H1 (cell line): ENCODE results near the gene KSR2. TPM values are rescaled to one million over a fixed set of nuclear protein-coding genes. Genes with fewer than 3 reads are reported as not detected.
A peak's percentile ranks its signal among the peaks of the same experiment; 100 is the strongest.

Experiments used
- CTCF ChIA-PET: fragments of 300-600 bp; sonication (Branson Sonifier 250); formaldehyde crosslinking; loops from one replicate; lab custom pipeline; 2021; ENCODE audit not compliant: partially characterized antibody; lab: Charles Lee
- POLR2A ChIA-PET: fragments of 300-600 bp; sonication (Branson Sonifier 250); formaldehyde crosslinking; loops from one replicate; lab custom pipeline; 2021; ENCODE audit warnings: inconsistent platforms; ENCODE audit not compliant: partially characterized antibody; lab: Charles Lee
- DNase-seq, 2 experiments: peaks; one replicate each; pipeline versions ENCODE4 v3.0.0 to v3.0.0-alpha.2; 2010 to 2022; ENCODE audit warnings: low spot score in 2 of 2, low read depth in 1 of 2, mixed read lengths in 1 of 2
- FAIRE-seq: peaks from 2 replicates; lab custom pipeline; 2011; peaks lifted over from hg19 to GRCh38; lab: Jason Lieb, UNC
- H2AFZ ChIP-seq: 2 replicates; pipeline ENCODE4 v1.8.1; 2012; ENCODE audit warnings: low read length, inconsistent platforms
- H2AK5ac ChIP-seq: 2 replicates; pipeline ENCODE4 v1.6.1; 2013; ENCODE audit warnings: low read depth, low read length
- H2BK120ac ChIP-seq: replicated peaks from 2 replicates; pipeline ENCODE3; 2013; ENCODE audit warnings: low read depth, low read length, inconsistent platforms
- H2BK12ac ChIP-seq: 2 replicates; pipeline ENCODE4 v1.6.1; 2013; ENCODE audit warnings: low read depth, low read length
- H2BK15ac ChIP-seq: 2 replicates; pipeline ENCODE4 v1.6.1; 2013; ENCODE audit warnings: low read length
- H2BK20ac ChIP-seq: 2 replicates; pipeline ENCODE4 v1.6.1; 2013; ENCODE audit warnings: low read length
- H2BK5ac ChIP-seq: 2 replicates; pipeline ENCODE4 v1.6.1; 2013; ENCODE audit warnings: low read depth, low read length
- H3K14ac ChIP-seq: 2 replicates; pipeline ENCODE4 v1.6.1; 2013; ENCODE audit warnings: inconsistent platforms; ENCODE audit not compliant: insufficient read length
- H3K18ac ChIP-seq: 2 replicates; pipeline ENCODE4 v1.6.1; 2013; ENCODE audit warnings: low read length; ENCODE audit errors: extremely low read depth
- H3K23ac ChIP-seq: 2 replicates; pipeline ENCODE4 v1.6.1; 2013; ENCODE audit warnings: inconsistent platforms; ENCODE audit not compliant: insufficient read length
- H3K23me2 ChIP-seq: 2 replicates; pipeline ENCODE4 v1.6.1; 2013; ENCODE audit warnings: low read depth, low read length
- H3K27ac ChIP-seq: 2 replicates; pipeline ENCODE4 v1.6.1; 2011; ENCODE audit warnings: low read depth, low read length, inconsistent platforms
- H3K27me3 ChIP-seq, 4 experiments: replicated peaks in 1 of 4; 1 replicate in 1 of 4; 2 replicates in 3 of 4; pipeline versions ENCODE4 v1.6.1 to v1.8.1; 2011 to 2013; ENCODE audit warnings: low read length in 3 of 4, mild to moderate bottlenecking in 3 of 4, inconsistent platforms in 2 of 4, mixed read lengths in 2 of 4, moderate library complexity in 1 of 4; ENCODE audit not compliant: control insufficient read depth in 3 of 4, insufficient read depth in 3 of 4; ENCODE audit errors: extremely low read depth in 1 of 4
- H3K36me3 ChIP-seq, 4 experiments: 2 replicates each; pipeline versions ENCODE4 v1.6.1 to v1.8.1; 2011 to 2013; ENCODE audit warnings: mild to moderate bottlenecking in 4 of 4, low read length in 3 of 4, moderate library complexity in 2 of 4, control low read depth in 1 of 4, inconsistent platforms in 1 of 4; ENCODE audit not compliant: insufficient read depth in 4 of 4, control insufficient read depth in 2 of 4
- H3K4ac ChIP-seq: replicated peaks from 2 replicates; pipeline ENCODE3; 2013; ENCODE audit warnings: low read length, low read depth, mixed read lengths, inconsistent platforms; ENCODE audit not compliant: insufficient read length
- H3K4me1 ChIP-seq, 4 experiments: replicated peaks in 1 of 4; 1 replicate in 1 of 4; 2 replicates in 3 of 4; pipeline versions ENCODE4 v1.6.1 to v1.8.1; 2011 to 2013; ENCODE audit warnings: low read length in 3 of 4, inconsistent platforms in 2 of 4, mixed read lengths in 1 of 4; ENCODE audit not compliant: insufficient read depth in 4 of 4, control insufficient read depth in 3 of 4
- H3K4me2 ChIP-seq, 2 experiments: 2 replicates each; pipeline versions ENCODE4 v1.6.1 to v1.8.1; 2011 to 2013; ENCODE audit warnings: low read depth in 2 of 2, low read length in 2 of 2, control low read depth in 1 of 2, inconsistent platforms in 1 of 2, mild to moderate bottlenecking in 1 of 2; ENCODE audit not compliant: insufficient read depth in 1 of 2
- H3K4me3 ChIP-seq, 4 experiments: fragments of 200-600, 300-600 bp in 1 of 4; sonication (generic), shearing (Covaris generic), sonication (Bioruptor Twin) in 1 of 4; 2 replicates each; pipeline versions ENCODE4 v1.5.1 to v1.8.1; 2011 to 2016; ENCODE audit warnings: low read length in 4 of 4, low read depth in 3 of 4, control low read depth in 2 of 4, inconsistent platforms in 2 of 4, mild to moderate bottlenecking in 2 of 4, mixed read lengths in 1 of 4, moderate library complexity in 1 of 4; ENCODE audit not compliant: insufficient read depth in 2 of 4; ENCODE audit errors: extremely low read depth in 1 of 4
- H3K56ac ChIP-seq: replicated peaks from 2 replicates; pipeline ENCODE3; 2013; ENCODE audit warnings: low read depth, mild to moderate bottlenecking, mixed read lengths, low read length, inconsistent platforms; ENCODE audit not compliant: insufficient read length
- H3K79me1 ChIP-seq: 2 replicates; pipeline ENCODE4 v1.6.1; 2013; ENCODE audit warnings: low read depth, low read length, control low read depth
- H3K79me2 ChIP-seq, 2 experiments: 2 replicates each; pipeline versions ENCODE4 v1.6.1 to v1.8.1; 2012 to 2013; ENCODE audit warnings: low read length in 2 of 2, mild to moderate bottlenecking in 2 of 2, inconsistent platforms in 1 of 2; ENCODE audit not compliant: insufficient read depth in 2 of 2, control insufficient read depth in 1 of 2
- H3K9ac ChIP-seq, 4 experiments: replicated peaks in 1 of 4; 1 replicate in 1 of 4; 2 replicates in 3 of 4; pipeline versions ENCODE4 v1.6.1 to v1.8.1; 2011 to 2013; ENCODE audit warnings: low read depth in 3 of 4, low read length in 3 of 4, control low read depth in 2 of 4, mild to moderate bottlenecking in 2 of 4, moderate library complexity in 2 of 4, inconsistent platforms in 1 of 4; ENCODE audit errors: extremely low read depth in 1 of 4
- H3K9me3 ChIP-seq, 2 experiments: 2 replicates each; pipeline versions ENCODE4 v1.6.1 to v1.8.1; 2012 to 2013; ENCODE audit warnings: mild to moderate bottlenecking in 2 of 2, moderate library complexity in 2 of 2, control low read depth in 1 of 2, inconsistent platforms in 1 of 2, low read depth in 1 of 2, low read length in 1 of 2, mixed read lengths in 1 of 2; ENCODE audit not compliant: insufficient read depth in 2 of 2
- H4K20me1 ChIP-seq, 2 experiments: replicated peaks in 1 of 2; 2 replicates each; pipeline versions ENCODE3 to v1.8.1; 2011 to 2013; ENCODE audit warnings: inconsistent platforms in 2 of 2, low read length in 2 of 2, mild to moderate bottlenecking in 1 of 2; ENCODE audit not compliant: insufficient read depth in 2 of 2, control insufficient read depth in 1 of 2
- H4K5ac ChIP-seq: 2 replicates; pipeline ENCODE4 v1.6.1; 2013; ENCODE audit warnings: low read length, low read depth, mixed read lengths, inconsistent platforms; ENCODE audit not compliant: insufficient read length
- H4K8ac ChIP-seq: 2 replicates; pipeline ENCODE4 v1.8.0; 2013; ENCODE audit warnings: mild to moderate bottlenecking, moderate library complexity, low read length, inconsistent platforms; ENCODE audit not compliant: insufficient read depth; ENCODE audit errors: extremely low read depth
- H4K91ac ChIP-seq: replicated peaks from 2 replicates; pipeline ENCODE3; 2013; ENCODE audit warnings: low read length, mixed read lengths, inconsistent platforms; ENCODE audit not compliant: insufficient read length
- ATF2 ChIP-seq: IDR thresholded peaks from 2 replicates; pipeline ENCODE4 v1.6.1; 2012; ENCODE audit warnings: low read length, inconsistent platforms
- BRCA1 ChIP-seq: IDR thresholded peaks from 2 replicates; pipeline ENCODE4 v1.6.1; 2012; ENCODE audit warnings: low read depth, low read length, improper control_type of control experiment
- CREB1 ChIP-seq: IDR thresholded peaks from 2 replicates; pipeline ENCODE4 v1.6.1; 2012; ENCODE audit warnings: inconsistent platforms
- CTBP2 ChIP-seq: IDR thresholded peaks from 2 replicates; pipeline ENCODE4 v1.7.0; 2011; ENCODE audit warnings: borderline replicate concordance, mild to moderate bottlenecking, moderate library complexity, mixed read lengths, low read length; ENCODE audit not compliant: insufficient read depth, insufficient read length
- EGR1 ChIP-seq: IDR thresholded peaks from 2 replicates; pipeline ENCODE4 v1.6.1; 2011; ENCODE audit warnings: low read depth, low read length, borderline replicate concordance
- FOSL1 ChIP-seq: IDR thresholded peaks from 2 replicates; pipeline ENCODE4 v1.6.1; 2011; ENCODE audit warnings: mild to moderate bottlenecking, low read depth, low read length, moderate library complexity; ENCODE audit not compliant: insufficient read depth
- HDAC6 ChIP-seq: IDR thresholded peaks from one replicate; pipeline ENCODE4 v1.7.1; 2012; ENCODE audit warnings: low read depth, mild to moderate bottlenecking, inconsistent platforms, low read length, moderate library complexity
- KDM4A ChIP-seq: IDR thresholded peaks from one replicate; pipeline ENCODE4 v1.7.1; 2012; ENCODE audit warnings: low read depth, mild to moderate bottlenecking, moderate library complexity, low read length, inconsistent platforms; ENCODE audit not compliant: severe bottlenecking
- PHF8 ChIP-seq: fragments of 200-600 bp; sonication (generic); conservative IDR thresholded peaks from 2 replicates; pipeline ENCODE4 v1.7.1; 2012; ENCODE audit warnings: low read depth, mild to moderate bottlenecking, inconsistent platforms, low read length, moderate library complexity
- SIN3A ChIP-seq, 2 experiments: IDR thresholded peaks in 1 of 2; conservative IDR thresholded peaks in 1 of 2; 2 replicates each; pipeline ENCODE4 v1.6.1; 2011 to 2012; ENCODE audit warnings: low read length in 2 of 2, improper control_type of control experiment in 1 of 2, low read depth in 1 of 2, mild to moderate bottlenecking in 1 of 2
- SP1 ChIP-seq: IDR thresholded peaks from 2 replicates; pipeline ENCODE4 v1.6.1; 2011; ENCODE audit warnings: low read depth, low read length
- TAF1 ChIP-seq: IDR thresholded peaks from 2 replicates; pipeline ENCODE4 v1.6.1; 2011; ENCODE audit warnings: mild to moderate bottlenecking, low read depth, low read length
- TEAD4 ChIP-seq: IDR thresholded peaks from 2 replicates; pipeline ENCODE4 v1.6.1; 2012; ENCODE audit warnings: low read depth, low read length, inconsistent platforms, mixed read lengths
- WGBS, 2 experiments: shearing (Covaris generic) in 1 of 2; methylation state at CpG; one replicate each; pipeline versions ENCODE4 v1.1.6 to v1.1.7; 2013 to 2015; ENCODE audit warnings: low lambda C conversion rate in 2 of 2, mixed read lengths in 2 of 2, inconsistent platforms in 1 of 2, low coverage in 1 of 2, missing lambda C conversion rate in 1 of 2; ENCODE audit not compliant: insufficient replicate concordance in 2 of 2, insufficient coverage in 1 of 2, insufficient read length in 1 of 2; ENCODE audit errors: extremely low coverage in 1 of 2, missing lambda C conversion rate in 1 of 2; 5-methylcytosine and 5-hydroxymethylcytosine counted together
- polyA plus RNA-seq, 7 experiments: library from polyadenylated mRNA; depleted of rRNA in 3 of 7; stranded (reverse) in 5 of 7; unstranded in 2 of 7; fragments of >200 nt in 5 of 7; fragments of 200-250 nt in 2 of 7; gene quantifications; 1 replicate in 5 of 7; 2 replicates in 1 of 7; 4 replicates in 1 of 7; pipeline versions ENCODE4 v1.2.1 to v1.2.3, GENCODE V29; 2011 to 2013; ENCODE audit warnings: missing spikeins in 2 of 7, mixed read lengths in 2 of 7
- total RNA-seq: library from RNA; stranded (reverse); fragmentation: NEBNext Ultra II Directional; extraction: Animal tissue kit (Norgen Biotek cat#: 25700); gene quantifications from 2 replicates; pipeline ENCODE4 v1.2.1, GENCODE V29; 2021

The KSR2 gene
- total and polyA plus RNA-seq, 2 of the 8 experiments (the other 6 are each of a cell fraction or from before 2014, with no cell fraction given) = 0.74 to 2.2 TPM

DNA sequence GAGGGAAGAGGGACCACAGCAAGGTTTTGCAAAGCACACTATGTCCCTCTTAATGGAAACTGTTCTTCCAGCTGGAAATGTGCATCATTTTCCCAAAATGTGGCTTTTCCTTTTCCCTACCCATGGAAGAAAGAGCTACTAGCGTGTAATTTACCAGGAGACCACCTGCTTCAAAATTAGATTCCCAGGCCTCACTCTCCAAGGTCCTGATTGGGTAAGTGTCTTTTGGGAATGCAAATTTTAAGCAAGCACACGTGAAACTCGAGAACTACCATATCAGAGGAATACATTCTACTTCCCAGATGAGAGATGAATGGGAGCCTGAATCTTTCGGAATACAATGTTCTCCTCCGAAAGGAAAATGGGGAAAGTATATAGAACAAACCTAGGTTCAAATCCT, 405.8 kb downstream of the KSR2 start:
- Histone ChIP-seq H3K23ac (no peak overlapping the region), H3K4me2 (no peak overlapping the region), H2BK20ac (no peak overlapping the region), H2BK15ac (no peak overlapping the region), H3K56ac (no peak overlapping the region), H3K79me1 (no peaks in the 10 kb centered on the region), H3K18ac (no peak overlapping the region), H3K27me3 (no peaks in the 10 kb centered on the region), H2BK12ac (no peak overlapping the region), H3K9ac (no peak overlapping the region), H3K14ac (no peak overlapping the region), H3K23me2 (peaks cover 3% of the 10 kb centered on the region; the same call in 1 of the 2 replicates), H4K20me1 (no peaks in the 10 kb centered on the region), H2BK5ac (no peak overlapping the region), H2AFZ (no peak overlapping the region), H3K27ac (no peak overlapping the region), H3K4ac (no peak overlapping the region), H2BK120ac (no peak overlapping the region), H4K8ac (no peak overlapping the region), H4K91ac (no peak overlapping the region), H3K4me1 (0 out of 7 replicates have a peak, but pooled peaks cover 0 to 2% (median 0%) of the 10 kb centered on the region in 4 experiments), H3K9me3 (no peaks in the 10 kb centered on the region), H3K36me3 (no peaks in the 10 kb centered on the region), H4K5ac (no peak overlapping the region), H3K4me3 (no peak overlapping the region), H3K79me2 (no peaks in the 10 kb centered on the region), H2AK5ac (no peak overlapping the region)
- CTCF ChIA-PET = interaction anchor here (0.8 to 1.7 kb wide), 2 partner anchors 73 to 195 kb away, joined by 3 to 5 read pairs; no protein-coding TSS in a partner anchor
- WGBS, 2 experiments = 74% methylated on average over 5 of the region's 5 CpGs; no CpG with 5 or more reads in 1 of the 2 experiments
- DNase-seq (no peak), FAIRE-seq (peak; percentile 62)
- POLR2A ChIA-PET = no interaction called here
- no peak for TF ChIP-seq CREB1
- no peak for TF ChIP-seq EGR1
- TF ChIP-seq KDM4A = no peak
- TF ChIP-seq TEAD4 = no peak
- TF ChIP-seq HDAC6 = no peak
- no peak for TF ChIP-seq ATF2
- TF ChIP-seq SP1 = no peak
- no peak for TF ChIP-seq FOSL1
- TF ChIP-seq SIN3A (conservative IDR thresholded peaks at IDR 0.05 in 1 of 2, IDR thresholded peaks at IDR 0.05 in 1 of 2; ENCODE audit: low read depth in 1 of 2, low read length in 2 of 2) = no peak
- TF ChIP-seq BRCA1 = no peak
- no peak for TF ChIP-seq TAF1
- no peak for TF ChIP-seq CTBP2
- no peak for TF ChIP-seq PHF8
